ENCODE results near the gene FHDC1.

The FHDC1 gene

GRCh38 chr4:153028535-153028934 is 92.4 kb downstream of the FHDC1 start:
- TF ChIP-seq, protein P1, sequence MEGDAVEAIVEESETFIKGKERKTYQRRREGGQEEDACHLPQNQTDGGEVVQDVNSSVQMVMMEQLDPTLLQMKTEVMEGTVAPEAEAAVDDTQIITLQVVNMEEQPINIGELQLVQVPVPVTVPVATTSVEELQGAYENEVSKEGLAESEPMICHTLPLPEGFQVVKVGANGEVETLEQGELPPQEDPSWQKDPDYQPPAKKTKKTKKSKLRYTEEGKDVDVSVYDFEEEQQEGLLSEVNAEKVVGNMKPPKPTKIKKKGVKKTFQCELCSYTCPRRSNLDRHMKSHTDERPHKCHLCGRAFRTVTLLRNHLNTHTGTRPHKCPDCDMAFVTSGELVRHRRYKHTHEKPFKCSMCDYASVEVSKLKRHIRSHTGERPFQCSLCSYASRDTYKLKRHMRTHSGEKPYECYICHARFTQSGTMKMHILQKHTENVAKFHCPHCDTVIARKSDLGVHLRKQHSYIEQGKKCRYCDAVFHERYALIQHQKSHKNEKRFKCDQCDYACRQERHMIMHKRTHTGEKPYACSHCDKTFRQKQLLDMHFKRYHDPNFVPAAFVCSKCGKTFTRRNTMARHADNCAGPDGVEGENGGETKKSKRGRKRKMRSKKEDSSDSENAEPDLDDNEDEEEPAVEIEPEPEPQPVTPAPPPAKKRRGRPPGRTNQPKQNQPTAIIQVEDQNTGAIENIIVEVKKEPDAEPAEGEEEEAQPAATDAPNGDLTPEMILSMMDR (IDR thresholded peaks at IDR 0.05; ENCODE audit: extremely low read depth, insufficient read depth, missing control alignments): no peak
- DNase-seq (ENCODE audit: low spot score): no peak
- in situ Hi-C loops (cut with MboI; ENCODE audit: low pct_unique_long_range_greater_than_20kb, low sequenced_read_pairs, unreplicated experiment): no loop called here
